ENCODE measurements around the gene C14orf132. TPM values are rescaled to one million over a fixed set of nuclear protein-coding genes. Genes with fewer than 3 reads are reported as not detected.

The C14orf132 gene
- total and polyA plus RNA-seq, 4 donors = 9.8 to 49.3 (median 24.7) TPM

- DNase-seq (no peak), ATAC-seq (ENCODE audit: insufficient read depth, low FRiP score) (no peak)
- no peaks in the 10 kb centered on the region for H3K9me3 ChIP-seq (ENCODE audit: control insufficient read depth in 4 of 4, insufficient read depth in 3 of 4, low read length in 3 of 4)
- no peak for TF ChIP-seq CTCF (IDR thresholded peaks at IDR 0.05; ENCODE audit: control extremely low read depth, extremely low read depth)
- no peak overlapping the region for H3K4me3 ChIP-seq
- H3K27me3 ChIP-seq (ENCODE audit: control insufficient read depth in 3 of 3, insufficient read depth in 3 of 3, low read length in 2 of 3) = no peaks in the 10 kb centered on the region
- no peak overlapping the region for H3K9ac ChIP-seq (ENCODE audit: insufficient read depth in 1 of 2, low read length in 2 of 2)
- H3K4me1 ChIP-seq (ENCODE audit: control insufficient read depth in 5 of 5, insufficient read depth in 5 of 5, low read length in 5 of 5) = peaks cover 0 to 6% (median 0%) of the 10 kb centered on the region in 5 donors
- no peak overlapping the region for H3K27ac ChIP-seq (ENCODE audit: low read depth in 1 of 2, low read length in 1 of 2)
- WGBS, 2 donors = 62 to 95% methylated on average over 3 of the region's 3 CpGs
- peaks cover 0 to 4% (median 2%) of the 10 kb centered on the region in 4 donors for H3K36me3 ChIP-seq (ENCODE audit: control insufficient read depth in 4 of 4, insufficient read depth in 4 of 4, low read length in 4 of 4)
Observed at GRCh38 chr14:96051231-96051630, 12.1 kb downstream of the C14orf132 start.

DNA sequence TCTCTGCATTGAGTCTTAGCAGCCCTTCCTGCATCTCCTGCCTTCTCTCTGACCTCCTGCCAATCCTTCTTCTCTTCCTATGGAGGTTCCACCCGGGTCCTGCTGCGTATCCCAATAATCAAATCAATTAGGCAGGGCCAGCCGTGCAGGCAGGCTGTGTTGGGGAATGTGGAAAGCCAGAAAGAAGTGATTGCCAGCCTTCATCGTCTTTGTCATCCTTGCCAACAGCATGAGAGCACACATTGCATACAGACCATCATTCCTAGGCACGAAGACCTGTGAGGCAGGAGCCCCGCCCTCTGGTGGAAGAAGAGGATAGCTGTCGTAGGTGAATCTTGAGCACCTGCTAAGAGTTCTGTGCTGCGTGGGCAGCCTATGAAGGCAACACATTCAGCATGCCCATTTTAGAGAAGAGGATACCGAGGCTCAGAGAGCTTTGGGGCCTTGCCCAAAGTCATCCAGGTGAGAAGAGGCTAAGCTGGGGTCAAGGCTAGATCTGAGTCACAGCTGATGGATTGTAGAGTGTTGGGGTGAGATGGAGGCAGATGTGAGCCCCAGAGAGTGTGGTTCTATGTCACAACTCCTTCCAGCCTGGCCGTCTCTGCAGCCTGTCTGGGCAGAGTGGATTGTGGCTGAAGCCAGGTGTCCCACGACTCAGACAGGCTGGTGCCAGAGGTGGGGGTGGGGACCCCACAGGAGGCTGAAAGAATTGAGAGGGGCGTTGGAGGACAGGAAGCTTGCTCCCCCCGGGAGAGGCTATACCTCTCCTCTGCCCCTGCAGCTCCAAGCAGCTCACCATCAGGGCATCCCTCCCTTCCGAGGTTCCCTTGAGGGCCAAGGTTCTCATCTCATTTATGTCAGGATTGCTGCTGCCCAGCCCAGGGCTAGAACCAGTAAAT, 12.7 kb downstream of the C14orf132 start:
- 75 to 83% methylated on average over 14 of the region's 14 CpGs for WGBS, 2 donors
- no peak for TF ChIP-seq CTCF (IDR thresholded peaks at IDR 0.05; ENCODE audit: control extremely low read depth, extremely low read depth)
- no peaks in the 10 kb centered on the region for H3K9me3 ChIP-seq (ENCODE audit: control insufficient read depth in 4 of 4, insufficient read depth in 3 of 4, low read length in 3 of 4)
- no peak overlapping the region for H3K27ac ChIP-seq (ENCODE audit: low read depth in 1 of 2, low read length in 1 of 2)
- peaks cover 0 to 6% (median 0%) of the 10 kb centered on the region in 5 donors for H3K4me1 ChIP-seq (ENCODE audit: control insufficient read depth in 5 of 5, insufficient read depth in 5 of 5, low read length in 5 of 5)
- DNase-seq (no peak), ATAC-seq (ENCODE audit: insufficient read depth, low FRiP score) (no peak)
- H3K9ac ChIP-seq (ENCODE audit: insufficient read depth in 1 of 2, low read length in 2 of 2) = peak overlapping the region in 1 of 2 donors; percentile 5
- peaks cover 0 to 4% (median 2%) of the 10 kb centered on the region in 4 donors for H3K36me3 ChIP-seq (ENCODE audit: control insufficient read depth in 4 of 4, insufficient read depth in 4 of 4, low read length in 4 of 4)
- no peaks in the 10 kb centered on the region for H3K27me3 ChIP-seq (ENCODE audit: control insufficient read depth in 3 of 3, insufficient read depth in 3 of 3, low read length in 2 of 3)
- H3K4me3 ChIP-seq = no peak overlapping the region

DNA sequence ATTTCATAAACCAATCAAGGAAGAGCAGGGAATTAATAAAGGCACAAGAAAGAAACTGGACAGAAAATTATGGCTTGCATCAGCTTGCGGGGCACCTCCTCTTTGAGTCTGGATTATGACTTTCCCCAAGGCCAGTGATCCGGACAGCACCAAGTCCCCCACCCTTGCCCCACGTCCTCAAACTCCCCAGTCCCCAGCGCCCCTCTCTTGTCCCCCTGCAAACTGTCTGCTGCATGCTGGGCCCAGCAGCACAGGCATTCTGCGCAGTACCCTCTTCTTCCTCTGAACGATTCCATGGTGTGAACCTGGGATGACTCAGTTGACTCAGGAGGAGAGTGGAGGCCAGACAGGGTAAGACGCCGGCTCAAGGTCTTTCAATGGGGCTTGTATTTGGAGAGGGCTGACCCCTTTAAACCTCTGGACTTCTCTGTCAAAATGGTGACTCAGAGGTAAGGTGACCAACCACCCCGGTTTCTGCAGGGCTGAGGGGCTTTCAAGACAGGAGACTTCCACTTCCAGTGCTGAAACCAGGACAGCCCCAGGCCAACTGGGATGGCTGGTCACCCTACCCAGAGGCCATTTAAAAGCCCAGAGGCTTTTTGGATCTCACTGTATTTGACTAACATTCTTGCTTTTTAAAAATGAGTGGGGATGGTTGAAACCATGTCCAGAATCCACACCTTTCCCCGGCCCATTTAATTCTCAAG, 13.5 kb downstream of the C14orf132 start:
- TF ChIP-seq CTCF (IDR thresholded peaks at IDR 0.05; ENCODE audit: control extremely low read depth, extremely low read depth) = no peak
- Histone ChIP-seq H3K36me3 (ENCODE audit: control insufficient read depth in 4 of 4, insufficient read depth in 4 of 4, low read length in 4 of 4) (peaks cover 0 to 4% (median 2%) of the 10 kb centered on the region in 4 donors), H3K27ac (ENCODE audit: low read depth in 1 of 2, low read length in 1 of 2) (no peak overlapping the region), H3K4me3 (no peak overlapping the region), H3K27me3 (ENCODE audit: control insufficient read depth in 3 of 3, insufficient read depth in 3 of 3, low read length in 2 of 3) (no peaks in the 10 kb centered on the region), H3K9ac (ENCODE audit: insufficient read depth in 1 of 2, low read length in 2 of 2) (no peak overlapping the region), H3K4me1 (ENCODE audit: control insufficient read depth in 5 of 5, insufficient read depth in 5 of 5, low read length in 5 of 5) (peaks cover 0 to 6% (median 0%) of the 10 kb centered on the region in 5 donors), H3K9me3 (ENCODE audit: control insufficient read depth in 4 of 4, insufficient read depth in 3 of 4, low read length in 3 of 4) (no peaks in the 10 kb centered on the region)
- 91 to 94% methylated on average over 10 of the region's 10 CpGs for WGBS, 2 donors
- ATAC-seq (ENCODE audit: insufficient read depth, low FRiP score) (no peak), DNase-seq (no peak)

Data from lung (tissue), 12 donors.